Karpas-422 (cell line): Measurements from ENCODE around the gene ZIC1. TPM values are rescaled to one million over a fixed set of nuclear protein-coding genes. Genes with fewer than 3 reads are reported as not detected.

Experiments used
- DNase-seq: peaks from one replicate; pipeline ENCODE4 v3.0.0-alpha.2; 2015
- H2AFZ ChIP-seq: fragments of 200-600 bp; sonication (generic); 2 replicates; pipeline ENCODE4 v1.6.1; 2014; ENCODE audit warnings: antibody characterized with exemption, low read length, mixed read lengths
- H3K27ac ChIP-seq: fragments of 200-600 bp; sonication (generic); 2 replicates; pipeline ENCODE4 v1.5.1; 2014; ENCODE audit warnings: mild to moderate bottlenecking, low read length, moderate library complexity
- H3K27me3 ChIP-seq: fragments of 200-600 bp; sonication (generic); 2 replicates; pipeline ENCODE4 v1.6.1; 2014; ENCODE audit warnings: low read length, mixed read lengths
- H3K36me3 ChIP-seq: fragments of 200-600 bp; sonication (generic); 2 replicates; pipeline ENCODE4 v1.6.1; 2014; ENCODE audit warnings: low read length, mixed read lengths; ENCODE audit not compliant: insufficient read depth
- H3K4me1 ChIP-seq: fragments of 200-600 bp; sonication (generic); 2 replicates; pipeline ENCODE4 v1.6.1; 2014; ENCODE audit warnings: mild to moderate bottlenecking, low read length, mixed read lengths
- H3K4me2 ChIP-seq: fragments of 200-600 bp; sonication (generic); 2 replicates; pipeline ENCODE4 v1.6.1; 2014; ENCODE audit warnings: low read length, low read depth, mild to moderate bottlenecking; ENCODE audit not compliant: poor library complexity, severe bottlenecking
- H3K4me3 ChIP-seq: fragments of 200-600 bp; sonication (generic); 2 replicates; pipeline ENCODE4 v1.5.1; 2014; ENCODE audit warnings: mild to moderate bottlenecking, antibody characterized with exemption, low read length, mixed read lengths
- H3K79me2 ChIP-seq: fragments of 200-600 bp; sonication (generic); 2 replicates; pipeline ENCODE4 v1.6.1; 2014; ENCODE audit warnings: mild to moderate bottlenecking, low read length, mixed read lengths
- H3K9ac ChIP-seq: fragments of 200-600 bp; sonication (generic); 2 replicates; pipeline ENCODE4 v1.6.0; 2014; ENCODE audit warnings: low read length
- H3K9me2 ChIP-seq: fragments of 200-600 bp; sonication (generic), shearing (Covaris generic); replicated peaks from 2 replicates; pipeline ENCODE4 v1.6.0; 2014; ENCODE audit warnings: mild to moderate bottlenecking, low read length, moderate library complexity; ENCODE audit not compliant: insufficient read depth
- H3K9me3 ChIP-seq: fragments of 300-700, 200-600 bp; sonication (generic); 2 replicates; pipeline ENCODE4 v1.6.1; 2014; ENCODE audit warnings: low read length, mixed read lengths
- H4K20me1 ChIP-seq: fragments of 200-600 bp; sonication (generic); 2 replicates; pipeline ENCODE4 v1.6.1; 2014; ENCODE audit warnings: mild to moderate bottlenecking, antibody characterized with exemption, low read length, low read depth; ENCODE audit not compliant: insufficient read depth
- total RNA-seq: library from RNA; depleted of rRNA; stranded (reverse); fragments of >200 nt; shearing (Covaris generic); gene quantifications from 2 replicates; pipeline ENCODE4 v1.2.3, GENCODE V29; 2014; ENCODE audit warnings: low replicate concordance

The ZIC1 gene
- total RNA-seq, 1 experiment from 2014 or later: not detected

DNA sequence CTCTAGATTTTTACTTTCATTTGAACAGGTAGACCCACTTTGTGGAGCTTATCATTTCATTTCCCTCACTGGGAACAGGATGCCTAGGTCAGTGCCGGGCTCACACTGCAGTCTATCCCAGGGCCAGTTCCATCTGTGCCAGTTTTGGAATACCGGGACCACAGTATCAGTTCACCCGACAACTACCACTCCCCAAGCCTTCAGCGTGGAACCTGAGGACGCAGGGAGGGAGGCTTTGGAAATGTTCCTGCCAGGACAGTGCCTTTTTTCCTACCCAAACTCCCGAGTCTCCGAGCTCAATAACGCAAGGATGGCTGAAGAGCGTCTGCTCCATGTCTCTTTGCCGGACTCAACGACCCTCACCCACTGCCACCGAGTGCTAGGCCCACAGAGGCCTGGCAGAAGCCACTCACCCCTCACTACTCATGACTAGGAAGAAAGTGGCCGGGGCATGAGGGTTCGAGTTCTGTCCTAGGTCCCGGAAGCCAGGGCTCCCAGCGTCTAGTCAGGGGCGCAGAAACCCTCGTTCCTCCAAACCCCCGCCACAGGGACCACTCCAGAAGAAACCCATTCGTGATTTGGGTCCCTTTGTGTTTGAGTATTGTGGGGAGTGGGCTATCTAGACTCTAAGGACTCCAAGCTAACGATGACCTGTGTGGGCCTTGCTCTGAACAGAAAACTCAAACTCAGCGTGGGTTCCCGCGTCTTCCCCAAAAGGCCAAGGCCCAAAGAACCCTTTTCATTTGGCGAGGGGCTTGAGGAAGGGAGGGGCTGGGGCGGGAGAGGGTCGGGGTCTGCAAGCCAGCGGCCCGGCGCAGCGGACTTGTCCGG, 11.4 kb downstream of the ZIC1 start:
- H3K4me2 ChIP-seq: no peak overlapping the region

DNA sequence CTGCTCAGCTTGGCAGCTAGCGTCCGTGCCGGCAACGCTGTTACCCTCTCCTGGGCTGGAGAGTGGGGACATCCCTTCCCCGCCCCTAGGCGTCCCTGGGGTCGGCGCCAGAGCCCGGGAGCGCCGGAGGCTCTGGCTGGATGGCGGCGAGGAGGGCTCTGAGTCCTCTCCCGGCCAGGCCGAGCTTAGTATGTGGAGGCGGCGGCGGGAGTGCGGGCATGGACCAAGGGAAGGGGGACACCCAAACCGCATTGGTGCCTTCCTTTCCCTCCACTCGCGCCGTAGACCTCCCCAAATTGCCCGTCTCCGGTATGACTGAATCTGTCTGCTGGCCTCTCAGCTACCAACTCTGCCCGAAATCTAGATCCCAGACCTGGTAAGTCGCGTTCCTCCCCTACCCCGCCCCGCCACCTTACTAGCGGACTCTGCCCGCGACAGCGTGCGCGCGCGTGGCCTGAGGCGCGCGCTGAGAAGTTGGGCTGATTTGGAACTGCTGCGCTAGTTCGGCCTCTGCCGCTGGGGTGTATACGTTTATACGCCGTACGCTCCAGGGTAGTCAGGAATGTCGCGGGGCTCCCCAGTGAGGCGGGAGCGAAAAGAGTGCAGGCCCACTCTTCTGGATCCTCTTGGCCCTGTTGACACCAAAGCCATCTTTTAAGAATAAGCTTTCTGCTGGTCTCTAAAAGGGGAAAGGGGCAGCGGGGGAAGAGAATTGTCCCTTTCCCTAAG, 12.2 kb downstream of the ZIC1 start:
- Histone ChIP-seq H3K9me3 (peaks cover 17% of the 10 kb centered on the region), H3K4me1 (no peaks in the 10 kb centered on the region), H3K27ac (no peak overlapping the region), H3K9me2 (no peaks in the 10 kb centered on the region), H4K20me1 (no peaks in the 10 kb centered on the region), H3K27me3 (no peaks in the 10 kb centered on the region), H3K4me2 (no peak overlapping the region), H2AFZ (no peak overlapping the region), H3K36me3 (no peaks in the 10 kb centered on the region), H3K79me2 (no peaks in the 10 kb centered on the region), H3K9ac (no peak overlapping the region), H3K4me3 (no peak overlapping the region)
- no peak for DNase-seq

More for the DNA sequence above, 11.4 kb downstream of the ZIC1 start:
- H3K4me3 ChIP-seq: no peak overlapping the region
- no peaks in the 10 kb centered on the region for H3K9me2 ChIP-seq
- H4K20me1 ChIP-seq: no peaks in the 10 kb centered on the region
- H3K4me1 ChIP-seq: no peaks in the 10 kb centered on the region
- no peak overlapping the region for H3K9ac ChIP-seq
- DNase-seq: no peak
- no peak overlapping the region for H2AFZ ChIP-seq
- no peaks in the 10 kb centered on the region for H3K79me2 ChIP-seq
- H3K27ac ChIP-seq: no peak overlapping the region
- no peaks in the 10 kb centered on the region for H3K36me3 ChIP-seq
- H3K9me3 ChIP-seq: peaks cover 17% of the 10 kb centered on the region
- H3K27me3 ChIP-seq: no peaks in the 10 kb centered on the region

DNA sequence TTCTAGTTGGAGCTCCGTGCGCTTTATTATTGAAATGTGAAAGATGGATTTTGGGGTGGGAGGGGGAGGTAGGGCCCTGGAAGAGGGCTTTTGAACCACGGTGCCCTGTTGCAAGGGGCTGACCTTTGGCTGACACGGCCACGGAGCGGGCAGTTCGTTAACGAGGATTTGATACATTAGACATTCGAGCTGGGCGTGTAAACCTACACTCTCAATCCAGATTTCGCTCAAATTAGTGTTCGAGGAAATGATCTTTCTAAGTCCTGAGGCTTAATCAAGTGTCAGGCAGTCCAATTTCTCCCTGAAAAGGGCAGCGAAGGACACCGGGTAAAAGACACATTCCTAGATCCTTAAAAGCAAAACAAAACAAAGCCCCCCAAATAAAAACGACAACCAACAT, 13.0 kb downstream of the ZIC1 start:
- no peak overlapping the region for H3K4me3 ChIP-seq
- H3K27me3 ChIP-seq: no peaks in the 10 kb centered on the region
- H3K27ac ChIP-seq: no peak overlapping the region

DNA sequence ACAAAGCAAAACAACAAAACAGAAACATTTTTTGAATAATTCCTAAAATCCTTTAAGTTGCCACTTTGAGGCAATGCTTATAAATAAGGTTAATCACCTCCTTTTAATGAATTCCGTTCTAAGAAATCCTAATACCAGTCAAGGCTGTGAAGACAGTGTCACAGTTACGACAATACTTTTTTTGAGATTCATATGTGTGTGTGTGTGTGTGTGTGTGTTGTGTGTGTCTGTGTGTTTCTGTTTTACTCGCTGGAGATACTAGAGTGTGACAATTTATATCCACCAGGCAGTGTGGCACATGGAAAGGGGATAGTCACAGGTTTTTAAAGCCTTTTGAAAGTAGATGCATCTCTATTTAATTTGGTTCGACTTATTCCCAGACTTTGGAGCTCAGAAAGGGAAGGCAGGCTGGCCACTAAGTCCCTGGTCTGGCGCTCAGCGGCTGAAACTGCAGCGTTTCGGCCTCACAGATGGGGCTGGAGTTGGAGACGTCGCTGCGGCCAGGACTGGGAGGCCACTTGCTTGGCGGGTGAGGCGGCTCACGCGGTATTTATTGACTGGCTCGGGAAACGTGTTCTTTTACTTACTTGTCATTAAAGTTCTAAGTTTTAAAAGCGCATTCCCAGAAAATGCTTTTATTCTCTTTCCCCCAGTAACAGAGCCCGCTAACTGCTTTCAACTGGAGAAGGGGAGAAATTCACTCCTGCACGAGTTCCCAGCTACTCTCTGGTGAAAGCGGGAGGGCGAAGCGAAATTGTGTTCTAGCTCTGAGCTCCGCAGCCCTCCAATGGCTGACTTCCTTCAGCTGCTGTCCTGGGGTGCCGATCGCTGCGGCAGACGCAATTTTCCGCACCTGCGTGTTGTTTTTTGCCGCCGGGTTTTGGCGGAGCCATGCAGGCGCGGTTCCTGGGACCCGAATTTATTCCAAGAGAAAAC, 13.7 kb downstream of the ZIC1 start:
- H3K4me2 ChIP-seq: no peak overlapping the region
- H3K79me2 ChIP-seq: no peaks in the 10 kb centered on the region
- H3K27ac ChIP-seq: no peak overlapping the region
- no peaks in the 10 kb centered on the region for H3K4me1 ChIP-seq
- H3K27me3 ChIP-seq: no peaks in the 10 kb centered on the region
- H3K9me2 ChIP-seq: no peaks in the 10 kb centered on the region
- peaks cover 17% of the 10 kb centered on the region for H3K9me3 ChIP-seq
- DNase-seq: no peak
- H2AFZ ChIP-seq: no peak overlapping the region
- H4K20me1 ChIP-seq: no peaks in the 10 kb centered on the region
- no peak overlapping the region for H3K4me3 ChIP-seq
- no peak overlapping the region for H3K9ac ChIP-seq
- H3K36me3 ChIP-seq: no peaks in the 10 kb centered on the region

More for the DNA sequence above, 13.0 kb downstream of the ZIC1 start:
- Histone ChIP-seq H3K79me2 (no peaks in the 10 kb centered on the region), H3K9me3 (peaks cover 17% of the 10 kb centered on the region), H3K36me3 (no peaks in the 10 kb centered on the region), H4K20me1 (no peaks in the 10 kb centered on the region), H3K9ac (no peak overlapping the region), H3K4me2 (no peak overlapping the region), H3K4me1 (no peaks in the 10 kb centered on the region), H2AFZ (no peak overlapping the region), H3K9me2 (no peaks in the 10 kb centered on the region)
- DNase-seq: no peak

DNA sequence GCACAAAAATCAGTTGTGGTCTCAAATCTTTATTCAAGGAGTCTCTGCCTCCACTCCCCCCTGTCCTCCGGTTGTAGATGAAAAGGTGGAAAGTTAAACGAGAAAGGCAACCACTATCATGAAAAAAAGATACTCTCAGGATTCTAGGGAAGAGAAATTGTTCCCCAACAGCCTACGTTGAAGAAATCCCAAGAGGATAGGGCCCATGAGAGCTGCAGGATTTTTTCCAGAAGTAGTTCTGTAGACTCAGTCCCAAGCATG, 14.3 kb downstream of the ZIC1 start:
- H2AFZ ChIP-seq: no peak overlapping the region
- no peaks in the 10 kb centered on the region for H3K27me3 ChIP-seq
- H3K27ac ChIP-seq: no peak overlapping the region
- H3K9ac ChIP-seq: no peak overlapping the region
- H3K4me3 ChIP-seq: no peak overlapping the region
- no peak overlapping the region for H3K4me2 ChIP-seq
- H3K36me3 ChIP-seq: no peaks in the 10 kb centered on the region
- H3K9me2 ChIP-seq: no peaks in the 10 kb centered on the region
- no peaks in the 10 kb centered on the region for H4K20me1 ChIP-seq
- no peaks in the 10 kb centered on the region for H3K79me2 ChIP-seq
- H3K9me3 ChIP-seq: peaks cover 17% of the 10 kb centered on the region
- no peak for DNase-seq
- no peaks in the 10 kb centered on the region for H3K4me1 ChIP-seq

DNA sequence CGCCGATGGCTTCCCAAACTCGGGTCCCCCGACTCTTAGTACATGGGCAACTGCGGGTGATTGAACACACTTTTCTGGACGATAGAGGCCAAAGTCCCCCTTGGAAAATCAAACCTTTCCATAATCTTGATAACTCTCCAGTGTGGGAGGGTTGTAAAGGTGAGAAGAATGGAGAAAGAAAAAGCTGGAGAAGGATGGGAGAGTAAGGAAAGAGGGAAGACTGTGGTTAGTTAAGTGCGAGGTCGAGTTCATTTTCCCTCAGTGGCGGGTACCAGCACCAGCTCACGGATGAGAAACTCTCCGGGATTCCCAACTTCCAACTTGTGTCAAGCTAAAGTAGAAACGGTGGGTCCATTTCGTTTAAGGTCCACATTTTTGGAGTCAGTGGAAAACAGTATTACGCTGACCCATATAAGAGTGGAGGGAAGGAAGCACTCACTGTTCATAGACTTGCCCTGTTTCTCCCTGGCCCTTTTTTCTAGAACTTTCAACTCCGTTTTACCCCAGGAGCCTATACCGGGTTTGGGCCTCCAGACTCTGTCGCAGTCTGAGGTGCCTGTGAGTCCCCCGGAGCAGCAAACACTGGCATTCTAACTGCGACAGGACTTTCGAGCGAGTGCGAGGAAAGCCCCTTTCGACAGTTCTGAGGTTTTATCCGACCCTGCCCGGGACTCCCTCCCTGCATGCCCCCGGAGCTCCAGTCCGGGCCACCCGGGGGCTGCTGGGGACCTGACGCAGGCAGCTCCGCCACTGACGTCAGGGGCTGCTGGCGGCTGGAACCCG, 14.8 kb downstream of the ZIC1 start:
- Histone ChIP-seq H3K36me3 (no peaks in the 10 kb centered on the region), H3K27ac (no peak overlapping the region), H3K4me1 (no peaks in the 10 kb centered on the region), H3K9ac (no peak overlapping the region), H3K4me2 (no peak overlapping the region), H3K4me3 (no peak overlapping the region), H2AFZ (no peak overlapping the region), H3K27me3 (no peaks in the 10 kb centered on the region), H3K79me2 (no peaks in the 10 kb centered on the region), H3K9me3 (peaks cover 17% of the 10 kb centered on the region), H4K20me1 (no peaks in the 10 kb centered on the region), H3K9me2 (no peaks in the 10 kb centered on the region)
- DNase-seq: no peak

DNA sequence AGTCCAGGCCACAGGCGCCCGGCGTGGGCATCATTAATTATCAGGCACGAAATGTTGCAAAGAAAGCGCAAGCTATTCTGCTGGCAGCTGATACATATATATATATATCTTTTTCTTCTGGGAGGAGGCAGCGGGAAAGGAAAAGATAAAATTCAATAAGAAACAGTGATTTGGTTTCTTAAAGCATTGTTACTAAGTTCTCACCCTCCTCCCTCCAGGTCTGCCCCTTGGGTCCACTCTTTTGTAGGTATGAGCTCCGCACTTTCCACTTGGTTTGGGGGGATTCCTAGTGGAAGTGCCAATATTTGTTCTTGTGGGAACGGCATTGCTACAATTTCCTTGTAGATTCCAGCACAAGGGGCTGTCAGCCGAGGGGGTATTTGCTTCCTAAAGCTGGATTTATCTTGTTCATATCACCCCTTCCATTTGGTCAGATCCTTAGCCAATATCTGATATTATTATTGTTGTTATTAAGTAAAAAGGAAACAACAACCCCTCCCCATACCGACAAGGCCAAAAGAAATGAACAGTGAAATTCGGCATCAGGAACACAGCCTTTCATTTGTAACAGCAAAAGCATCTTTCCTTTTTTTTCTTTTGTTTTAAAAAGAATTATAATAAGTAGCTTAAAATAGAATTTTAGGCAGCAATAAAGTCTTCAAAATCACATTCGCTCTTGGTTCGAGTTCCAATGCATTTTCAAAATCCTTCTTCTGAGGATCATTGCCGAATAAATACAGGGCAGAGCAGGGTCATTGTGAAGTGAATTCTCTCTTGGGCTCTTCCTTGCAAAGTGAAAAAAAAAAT, 15.6 kb downstream of the ZIC1 start:
- Histone ChIP-seq H3K9me2 (no peaks in the 10 kb centered on the region), H3K4me1 (no peaks in the 10 kb centered on the region), H3K4me2 (no peak overlapping the region), H3K36me3 (no peaks in the 10 kb centered on the region), H3K9me3 (peaks cover 14% of the 10 kb centered on the region), H3K4me3 (no peak overlapping the region), H4K20me1 (no peaks in the 10 kb centered on the region), H3K27ac (no peak overlapping the region), H3K9ac (no peak overlapping the region), H3K27me3 (no peaks in the 10 kb centered on the region), H3K79me2 (no peaks in the 10 kb centered on the region), H2AFZ (no peak overlapping the region)
- DNase-seq: no peak
